Thymus (tissue), 11 donors: ENCODE measurements around the gene TNFRSF1A. TPM values are rescaled to one million over a fixed set of nuclear protein-coding genes. Genes with fewer than 3 reads are reported as not detected.
A peak's percentile ranks its signal among the peaks of the same experiment; 100 is the strongest.

Source experiments
- DNase-seq, 9 donors: peaks; one replicate each; pipeline ENCODE4 v3.0.0-alpha.2; 2013; ENCODE audit warnings: low spot score in 9 of 9, low read depth in 6 of 9, missing footprints in 1 of 9
- H3K27ac ChIP-seq, 2 donors: one replicate each; pipeline ENCODE4 v1.5.1; 2013; ENCODE audit warnings: control low read depth in 1 of 2, low read depth in 1 of 2, low read length in 1 of 2, mild to moderate bottlenecking in 1 of 2, moderate library complexity in 1 of 2
- H3K27me3 ChIP-seq, 2 donors: one replicate each; pipeline ENCODE4 v1.5.1; 2013; ENCODE audit warnings: low read length in 1 of 2; ENCODE audit not compliant: control insufficient read depth in 2 of 2, insufficient read depth in 1 of 2
- H3K36me3 ChIP-seq, 2 donors: one replicate each; pipeline ENCODE4 v1.5.1; 2013; ENCODE audit warnings: low read length in 1 of 2, mild to moderate bottlenecking in 1 of 2, moderate library complexity in 1 of 2; ENCODE audit not compliant: control insufficient read depth in 2 of 2, insufficient read depth in 2 of 2
- H3K4me1 ChIP-seq, 2 donors: one replicate each; pipeline ENCODE4 v1.5.1; 2013; ENCODE audit warnings: low read length in 2 of 2; ENCODE audit not compliant: control insufficient read depth in 2 of 2, insufficient read depth in 2 of 2
- H3K4me3 ChIP-seq, 2 donors: one replicate each; pipeline ENCODE4 v1.5.1; 2013; ENCODE audit warnings: low read length in 2 of 2, control low read depth in 1 of 2, mild to moderate bottlenecking in 1 of 2
- H3K9me3 ChIP-seq, 2 donors: one replicate each; pipeline ENCODE4 v1.5.1; 2013; ENCODE audit warnings: low read length in 1 of 2, mild to moderate bottlenecking in 1 of 2; ENCODE audit not compliant: control insufficient read depth in 2 of 2, insufficient read depth in 1 of 2
- WGBS: extraction: QIAGEN DNeasy Blood & Tissue Kit; methylation state at CpG from one replicate; pipeline ENCODE4 v1.1.7; 2013; 5-methylcytosine and 5-hydroxymethylcytosine counted together
- polyA plus RNA-seq: library from polyadenylated mRNA; stranded (reverse); fragments of 200-250 nt; gene quantifications from one replicate; pipeline ENCODE4 v1.2.3, GENCODE V29; 2013
- total RNA-seq: library from RNA; stranded (reverse); fragments of 120-200 nt; gene quantifications from one replicate; pipeline ENCODE4 v1.2.4, GENCODE V29; 2013
- donor health status: healthy.

Gene TNFRSF1A
- total and polyA plus RNA-seq, 2 donors: 29.8 to 61.6 TPM

DNA sequence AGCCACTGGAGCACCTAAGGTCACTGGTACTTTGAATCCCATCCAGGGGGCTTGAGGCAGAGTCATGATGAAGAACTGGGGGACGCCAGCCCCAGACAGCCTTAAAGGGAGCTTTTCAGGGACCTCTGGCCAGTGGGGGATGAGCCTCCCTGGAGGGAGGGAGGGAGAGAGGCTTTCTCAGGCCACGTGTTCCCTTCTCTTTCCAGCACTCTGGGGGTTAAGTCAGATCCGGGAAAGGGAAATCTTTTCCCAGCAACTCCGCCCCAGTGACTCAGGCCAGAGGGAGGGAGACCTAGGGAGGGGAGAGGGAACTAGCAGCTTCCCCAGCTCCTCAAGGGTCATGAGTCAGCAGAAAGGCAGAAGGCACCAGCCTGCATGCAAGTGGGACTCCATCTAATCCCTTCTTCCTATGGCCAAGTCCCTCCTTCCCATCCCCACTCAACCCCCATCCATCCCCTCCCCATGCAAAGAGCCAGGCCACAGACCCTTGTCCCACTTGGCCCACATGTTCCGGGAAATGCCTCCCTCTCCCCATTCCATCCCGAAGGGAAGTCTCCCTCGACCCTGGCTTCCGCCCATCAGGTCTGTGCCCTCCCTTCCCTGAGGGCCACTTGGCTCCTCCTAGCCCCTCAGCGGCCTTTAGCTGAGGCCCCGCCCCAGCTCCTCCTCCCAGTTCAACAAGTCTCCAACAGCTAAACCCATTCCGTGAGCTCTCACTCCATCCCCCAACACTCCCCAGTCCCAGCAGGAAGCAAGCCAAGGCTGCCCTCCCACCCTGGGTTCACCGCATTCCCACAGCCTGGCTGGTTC, 5.6 kb downstream of the TNFRSF1A start:
- peaks cover 38 to 74% of the 10 kb centered on the region in 2 donors for H3K4me1 ChIP-seq
- peaks cover 32 to 37% of the 10 kb centered on the region in 2 donors for H3K36me3 ChIP-seq
- WGBS: 2% methylated on average over 12 of the region's 12 CpGs
- DNase-seq: peak in 6 of 9 donors; percentile 57 to 86 (median 64)
- peak overlapping the region; percentile 94 to 98 for H3K27ac ChIP-seq
- no peaks in the 10 kb centered on the region for H3K27me3 ChIP-seq
- peak overlapping the region; percentile 37 to 54 for H3K4me3 ChIP-seq
- no peaks in the 10 kb centered on the region for H3K9me3 ChIP-seq

DNA sequence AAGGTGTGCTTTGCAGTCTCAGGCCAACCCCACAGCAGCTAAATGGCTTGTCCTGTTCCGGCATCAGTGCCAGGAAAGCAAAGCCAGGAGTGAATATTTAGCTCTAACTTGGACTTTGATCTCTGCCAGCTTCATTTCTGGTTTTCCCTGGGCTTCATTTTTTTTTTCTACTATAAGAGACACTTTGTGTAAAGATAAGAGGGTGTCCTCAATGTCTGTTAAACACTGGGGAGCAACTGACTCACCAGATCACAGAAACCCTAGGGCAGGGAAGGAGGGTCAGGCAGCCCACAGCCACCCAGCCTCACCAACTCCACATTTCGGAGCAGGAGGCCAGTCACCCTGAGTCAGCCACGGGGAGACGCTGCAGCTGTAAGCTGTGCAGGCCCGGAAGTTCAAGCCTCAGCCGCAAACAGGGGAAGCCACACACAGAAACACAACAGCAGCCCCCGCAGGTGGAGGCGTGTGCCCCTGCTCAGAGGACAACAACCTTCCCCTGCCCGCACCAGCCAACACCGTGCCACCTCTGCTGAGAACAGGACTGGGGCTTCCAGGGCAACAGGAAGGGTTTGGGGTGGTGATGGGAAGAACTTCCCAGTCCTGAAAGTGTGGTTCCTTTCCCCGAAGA, 6.3 kb downstream of the TNFRSF1A start:
- Histone ChIP-seq H3K4me1 (peaks cover 38 to 74% of the 10 kb centered on the region in 2 donors), H3K27me3 (no peaks in the 10 kb centered on the region), H3K9me3 (no peaks in the 10 kb centered on the region), H3K36me3 (peaks cover 40 to 44% of the 10 kb centered on the region in 2 donors), H3K4me3 (peak overlapping the region; percentile 37 to 54), H3K27ac (peak overlapping the region; percentile 94 to 98)
- under 1% methylated on average over 11 of the region's 11 CpGs for WGBS
- DNase-seq: peak in 7 of 9 donors; percentile 67 to 94 (median 87)

- Histone ChIP-seq H3K36me3 (peaks cover 45 to 50% of the 10 kb centered on the region in 2 donors), H3K27me3 (no peaks in the 10 kb centered on the region), H3K27ac (peak overlapping the region; percentile 94 to 98), H3K4me1 (peaks cover 38 to 73% of the 10 kb centered on the region in 2 donors), H3K4me3 (peak overlapping the region; percentile 37 to 54), H3K9me3 (no peaks in the 10 kb centered on the region)
- DNase-seq: no peak
- WGBS: 81% methylated on average over 13 of the region's 13 CpGs
Measured at GRCh38 chr12:6334940-6335450, 6.9 kb downstream of the TNFRSF1A start.

DNA sequence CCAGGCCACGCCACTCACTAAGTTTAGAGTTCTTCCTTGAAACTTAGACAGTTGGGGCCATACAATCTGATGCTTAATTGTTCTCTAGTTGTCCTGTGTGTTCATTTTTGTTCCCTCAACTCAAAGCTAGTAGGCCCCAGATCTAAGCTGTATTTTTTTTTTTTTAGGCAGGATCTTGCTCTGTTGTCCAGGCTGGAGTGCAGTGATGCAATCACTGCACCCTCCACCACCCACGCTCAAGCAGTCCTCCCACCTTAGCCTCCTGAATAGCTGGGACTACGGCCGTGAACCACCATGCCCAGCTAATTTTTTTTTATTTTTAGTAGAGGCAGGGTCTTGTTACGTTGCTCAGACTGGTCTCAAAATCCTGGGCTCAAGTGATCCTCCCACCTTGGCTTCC, 7.5 kb downstream of the TNFRSF1A start:
- no peak for DNase-seq
- Histone ChIP-seq H3K27me3 (no peaks in the 10 kb centered on the region), H3K4me1 (peaks cover 34 to 66% of the 10 kb centered on the region in 2 donors), H3K36me3 (peaks cover 52 to 55% of the 10 kb centered on the region in 2 donors), H3K4me3 (no peak overlapping the region), H3K27ac (peak overlapping the region in 1 of 2 donors; percentile 36), H3K9me3 (peaks cover 0 to 1% of the 10 kb centered on the region in 2 donors)
- WGBS: 95% methylated on average over 5 of the region's 5 CpGs

DNA sequence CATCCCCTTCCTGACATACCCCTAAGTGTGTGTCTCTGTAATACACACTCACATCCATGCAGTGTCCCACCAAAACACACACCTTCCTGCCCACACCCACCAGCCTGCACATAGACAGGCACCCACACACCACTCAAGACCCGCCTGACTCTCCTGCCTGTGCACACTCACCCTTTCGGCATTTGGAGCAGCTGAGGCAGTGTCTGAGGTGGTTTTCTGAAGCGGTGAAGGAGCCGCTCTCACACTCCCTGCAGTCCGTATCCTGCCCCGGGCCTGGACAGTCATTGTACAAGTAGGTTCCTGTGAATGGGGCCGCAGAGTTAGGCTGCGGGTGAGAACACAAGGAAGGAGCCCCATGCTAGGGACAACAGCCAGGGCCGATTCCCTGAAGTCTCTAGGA, 8.3 kb downstream of the TNFRSF1A start:
- Histone ChIP-seq H3K9me3 (peaks cover 0 to 1% of the 10 kb centered on the region in 2 donors), H3K27me3 (no peaks in the 10 kb centered on the region), H3K4me3 (no peak overlapping the region), H3K36me3 (peaks cover 60% of the 10 kb centered on the region in 2 donors), H3K27ac (peak overlapping the region in 1 of 2 donors; percentile 21), H3K4me1 (peaks cover 26 to 58% of the 10 kb centered on the region in 2 donors)
- WGBS: 94% methylated on average over 9 of the region's 9 CpGs
- no peak for DNase-seq

- Histone ChIP-seq H3K4me3 (no peak overlapping the region), H3K27ac (no peak overlapping the region), H3K9me3 (peaks cover 0 to 1% of the 10 kb centered on the region in 2 donors), H3K36me3 (peaks cover 65 to 66% of the 10 kb centered on the region in 2 donors), H3K27me3 (no peaks in the 10 kb centered on the region), H3K4me1 (peaks cover 21 to 53% of the 10 kb centered on the region in 2 donors)
- DNase-seq: no peak
- WGBS: 91% methylated on average over 9 of the region's 9 CpGs
Measured at GRCh38 chr12:6333029-6333428, 8.8 kb downstream of the TNFRSF1A start.

GRCh38 chr12:6332459-6332858, 9.4 kb downstream of the TNFRSF1A start:
- H3K4me3 ChIP-seq: no peak overlapping the region
- no peaks in the 10 kb centered on the region for H3K27me3 ChIP-seq
- peaks cover 69 to 71% of the 10 kb centered on the region in 2 donors for H3K36me3 ChIP-seq
- H3K9me3 ChIP-seq: peaks cover 0 to 1% of the 10 kb centered on the region in 2 donors
- H3K4me1 ChIP-seq: peaks cover 17 to 50% of the 10 kb centered on the region in 2 donors
- DNase-seq: no peak
- 96% methylated on average over 4 of the region's 4 CpGs for WGBS
- no peak overlapping the region for H3K27ac ChIP-seq

DNA sequence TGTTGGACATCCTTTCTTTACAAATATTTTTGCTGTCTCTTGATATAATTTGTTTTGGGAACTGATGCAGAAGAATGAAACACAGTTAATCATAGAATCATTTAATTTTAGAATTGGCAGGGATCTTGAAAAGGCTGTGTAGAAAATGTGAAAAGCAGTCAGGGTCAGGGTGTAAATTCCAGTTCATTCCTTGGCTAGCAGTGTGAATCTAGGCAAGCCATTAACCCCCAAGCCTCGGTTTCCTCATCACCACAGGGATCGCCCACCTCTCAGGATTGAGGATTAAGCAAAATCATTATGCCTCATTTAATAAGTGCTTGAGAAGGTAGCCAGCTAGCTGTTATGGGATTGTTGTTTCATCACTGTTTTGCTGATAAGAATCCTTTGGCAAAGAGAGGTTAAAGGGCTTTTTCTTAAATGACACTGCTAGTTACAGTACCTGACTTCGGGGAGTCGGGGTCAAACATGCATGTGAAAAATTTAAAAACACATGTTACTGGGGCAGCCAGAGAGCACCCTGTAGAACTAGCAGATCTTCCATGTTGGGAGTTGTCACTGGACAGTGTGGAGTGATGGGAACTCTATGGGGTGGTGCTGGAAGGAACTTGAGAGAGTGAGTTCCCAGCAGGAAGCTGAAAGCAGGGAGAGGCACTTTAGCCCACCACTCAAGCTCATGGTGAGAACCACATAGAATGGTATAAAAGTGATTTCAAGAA, 10.7 kb downstream of the TNFRSF1A start:
- 98% methylated on average over 4 of the region's 4 CpGs for WGBS
- Histone ChIP-seq H3K27ac (no peak overlapping the region), H3K4me1 (peaks cover 11 to 44% of the 10 kb centered on the region in 2 donors), H3K9me3 (peaks cover 0 to 1% of the 10 kb centered on the region in 2 donors), H3K27me3 (no peaks in the 10 kb centered on the region), H3K36me3 (peaks cover 74 to 77% of the 10 kb centered on the region in 2 donors), H3K4me3 (no peak overlapping the region)
- DNase-seq: no peak
